Neural progenitor cell (in vitro differentiated cells): Measurements from ENCODE around the gene MAPK12.

Experiments
- CTCF ChIP-seq: fragments of 200-600 bp; sonication (generic); IDR thresholded peaks from 2 replicates; pipeline ENCODE4 v1.5.1; 2017; ENCODE audit warnings: antibody characterized with exemption, mild to moderate bottlenecking
- EZH2 ChIP-seq: fragments of 200-600 bp; sonication (generic); IDR thresholded peaks from 2 replicates; pipeline ENCODE4 v1.6.1; 2017; ENCODE audit warnings: antibody characterized with exemption, mild to moderate bottlenecking, moderate library complexity

- TF ChIP-seq CTCF (no peak), EZH2 (no peak)
Measured at GRCh38 chr22:50225200-50225969, 36.1 kb downstream of the MAPK12 start.
